Non-pigmented ciliary epithelial cell (primary cell): Measurements from ENCODE around the gene EEF2KMT.
"Not testable (repeated sequence)": the region's sequence is repeated elsewhere in the genome, so short reads cannot be mapped to it uniquely, and the experiment has no call there.

Experiments used
- DNase-seq: peaks from one replicate; pipeline ENCODE4 v3.0.0-alpha.2; 2010; ENCODE audit warnings: low read depth

Gene EEF2KMT

GRCh38 chr16:5095145-5095830 lies 2.3 kb downstream of the EEF2KMT start:
- not testable (repeated sequence) for DNase-seq

- not testable (repeated sequence) for DNase-seq
Observed at GRCh38 chr16:5093746-5094145, 3.8 kb downstream of the EEF2KMT start.

DNA sequence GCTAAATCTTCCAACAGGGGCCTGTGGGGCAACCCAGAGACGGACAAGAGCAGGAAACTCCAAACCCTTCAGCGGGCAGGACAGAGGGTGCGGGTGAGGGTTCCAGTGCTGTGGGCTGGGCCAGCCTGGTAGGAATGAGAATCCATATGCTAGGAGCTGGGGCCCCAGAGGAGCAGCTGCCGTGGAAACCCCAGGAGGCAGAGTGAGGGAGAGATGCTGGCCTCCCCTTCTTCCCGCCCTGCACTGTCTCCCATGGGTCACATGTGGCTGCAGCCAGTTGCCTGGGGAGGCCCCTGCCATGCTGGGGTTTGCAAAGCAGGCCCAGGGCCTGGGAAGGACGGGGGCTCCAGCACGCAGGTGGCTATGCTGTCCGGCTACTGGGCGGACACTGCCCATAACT lies 4.5 kb downstream of the EEF2KMT start:
- DNase-seq: not testable (repeated sequence)

DNA sequence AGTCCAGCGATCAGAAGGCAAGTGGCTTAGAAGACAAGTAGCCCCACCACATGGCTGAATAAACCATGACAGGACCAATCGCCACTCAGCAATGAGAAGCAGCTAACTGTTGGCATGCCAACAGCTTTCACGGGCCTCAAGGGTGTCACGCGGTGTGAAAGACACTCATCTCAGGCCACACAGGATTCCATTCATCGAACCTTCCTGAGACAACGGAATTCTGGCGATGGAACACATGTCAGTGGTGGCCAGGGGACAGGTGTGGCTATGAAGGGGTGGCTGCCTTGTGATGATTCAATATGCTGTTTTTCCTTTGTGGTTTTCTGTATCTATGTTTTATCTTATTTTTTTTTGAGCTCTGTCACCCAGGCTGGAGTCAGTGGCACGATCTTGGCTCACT lies 7.0 kb downstream of the EEF2KMT start:
- DNase-seq: not testable (repeated sequence)

DNA sequence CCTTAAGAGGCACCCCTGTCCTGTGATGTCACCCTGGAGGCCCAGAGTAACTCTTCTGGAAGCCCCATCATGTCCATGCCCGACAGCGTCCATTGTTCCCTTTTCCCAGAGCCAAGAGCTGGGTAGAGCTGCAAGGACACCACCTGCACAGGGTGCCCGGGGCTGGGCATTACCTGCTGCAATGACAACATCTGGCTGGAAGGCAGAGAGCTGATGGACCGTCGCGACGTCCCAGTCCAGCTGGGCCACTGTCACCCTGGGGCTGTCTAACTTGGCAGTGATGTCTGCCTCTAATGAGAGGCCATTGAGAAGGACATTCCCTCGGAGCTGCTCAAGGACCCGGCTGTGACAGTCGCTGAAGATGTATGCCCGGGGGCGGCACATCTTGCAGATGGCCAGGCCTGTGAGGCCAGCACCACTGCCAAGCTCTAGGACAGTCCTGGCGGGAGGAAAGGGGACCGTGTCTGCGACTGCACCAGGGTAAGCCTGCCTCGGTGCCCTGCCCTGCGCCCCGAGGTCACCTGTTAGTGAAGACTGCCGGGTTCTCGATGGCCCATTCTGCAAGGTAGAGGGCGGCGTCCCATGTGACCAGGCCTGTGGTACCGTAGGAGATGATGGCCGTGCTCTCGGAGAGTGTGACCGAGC lies 7.6 kb downstream of the EEF2KMT start:
- DNase-seq: not testable (repeated sequence)

- DNase-seq: not testable (repeated sequence)
Observed at GRCh38 chr16:5088936-5089335, 8.7 kb downstream of the EEF2KMT start.

- not testable (repeated sequence) for DNase-seq
Observed at GRCh38 chr16:5088086-5088790, 9.4 kb downstream of the EEF2KMT start.

- DNase-seq: not testable (repeated sequence)
Observed at GRCh38 chr16:5085716-5086115, 11.9 kb downstream of the EEF2KMT start.

GRCh38 chr16:5084802-5085201 lies 12.8 kb downstream of the EEF2KMT start:
- not testable (repeated sequence) for DNase-seq

- not testable (repeated sequence) for DNase-seq
Observed at GRCh38 chr16:5084099-5084731, 13.4 kb downstream of the EEF2KMT start.

DNA sequence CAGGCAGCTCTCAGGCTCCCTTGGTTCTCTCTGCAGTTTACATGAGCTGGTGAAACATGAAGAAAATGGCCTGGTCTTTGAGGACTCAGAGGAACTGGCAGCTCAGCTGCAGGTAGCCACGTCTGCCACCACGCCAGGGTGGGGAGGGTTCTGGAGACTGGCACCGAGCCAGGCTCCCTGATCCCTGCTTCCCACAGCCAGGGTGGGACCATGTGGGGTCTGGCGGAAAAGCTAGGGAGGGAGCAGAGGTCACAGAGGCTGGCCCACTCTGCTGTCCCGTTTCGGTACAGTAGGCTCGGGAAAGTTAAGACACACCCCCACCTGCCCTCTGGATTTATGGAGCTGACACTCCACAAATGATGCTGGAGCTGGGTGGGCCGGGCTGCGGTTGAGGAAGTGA lies 13.9 kb downstream of the EEF2KMT start:
- not testable (repeated sequence) for DNase-seq

DNA sequence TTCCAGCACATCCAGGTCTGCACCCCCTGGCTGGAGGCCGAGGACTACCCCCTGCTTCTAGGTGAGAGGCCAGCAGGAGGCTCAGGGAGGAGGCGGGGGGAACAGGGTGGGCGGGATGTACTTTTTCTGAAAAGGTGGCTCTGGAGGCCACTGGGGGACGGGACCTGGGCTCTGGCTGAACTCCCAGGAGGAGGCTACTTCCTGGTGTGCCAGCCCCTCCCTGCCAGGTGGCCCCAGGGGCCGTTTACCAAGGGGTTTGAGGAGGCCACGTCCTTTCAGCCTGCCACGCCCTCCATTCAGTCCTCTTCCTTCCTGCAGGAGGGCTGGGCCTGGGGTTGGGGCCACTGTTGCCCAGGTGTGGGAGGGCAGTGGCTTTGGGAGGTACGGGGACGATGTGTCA lies 16.6 kb downstream of the EEF2KMT start:
- DNase-seq: not testable (repeated sequence)

GRCh38 chr16:5080461-5080860 lies 17.1 kb downstream of the EEF2KMT start:
- not testable (repeated sequence) for DNase-seq

DNA sequence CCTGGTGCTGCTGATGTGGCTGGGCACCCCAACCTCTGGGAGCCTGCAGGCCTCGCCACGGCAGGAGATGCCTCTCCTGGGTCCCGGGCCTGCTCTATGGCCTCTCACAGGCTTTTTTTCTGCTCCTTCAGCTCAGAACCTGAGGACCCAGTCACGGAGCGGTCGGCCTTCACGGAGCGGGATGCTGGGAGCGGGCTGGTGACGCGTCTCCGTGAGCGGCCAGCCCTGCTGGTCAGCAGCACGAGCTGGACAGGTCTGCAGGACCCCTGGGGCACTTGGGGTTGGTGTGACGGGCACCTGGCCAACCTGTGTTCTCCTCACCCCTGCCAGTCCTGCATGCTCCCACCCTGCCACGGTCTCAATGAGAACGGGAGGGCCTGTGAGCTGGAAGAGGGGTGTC lies 19.0 kb downstream of the EEF2KMT start:
- no peak for DNase-seq

- DNase-seq: no peak
Observed at GRCh38 chr16:5077304-5077703, 20.3 kb downstream of the EEF2KMT start.

DNA sequence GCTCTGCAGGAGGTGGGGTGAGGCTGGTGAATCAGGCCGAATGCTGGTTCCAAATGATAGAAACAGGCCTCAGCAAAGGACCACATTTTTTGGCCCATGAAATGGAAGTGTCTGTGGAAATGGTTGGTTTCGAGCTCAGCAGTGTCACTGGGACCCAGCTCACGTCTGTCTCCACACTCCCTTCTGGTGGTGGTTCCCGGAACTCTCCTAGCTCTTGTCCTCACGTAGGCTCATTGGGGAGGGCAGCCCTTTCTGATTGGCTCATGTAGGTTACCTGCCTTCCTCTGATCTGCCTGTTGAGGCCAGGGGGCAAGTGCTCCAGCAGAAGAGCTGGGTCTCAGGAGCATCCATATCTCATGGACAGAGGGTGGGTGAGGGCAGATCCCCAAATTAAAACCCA lies 22.0 kb downstream of the EEF2KMT start:
- no peak for DNase-seq

GRCh38 chr16:5073771-5074170 lies 23.8 kb downstream of the EEF2KMT start:
- DNase-seq: not testable (repeated sequence)

- DNase-seq: no peak
Observed at GRCh38 chr16:5073279-5073629, 24.3 kb downstream of the EEF2KMT start.

DNA sequence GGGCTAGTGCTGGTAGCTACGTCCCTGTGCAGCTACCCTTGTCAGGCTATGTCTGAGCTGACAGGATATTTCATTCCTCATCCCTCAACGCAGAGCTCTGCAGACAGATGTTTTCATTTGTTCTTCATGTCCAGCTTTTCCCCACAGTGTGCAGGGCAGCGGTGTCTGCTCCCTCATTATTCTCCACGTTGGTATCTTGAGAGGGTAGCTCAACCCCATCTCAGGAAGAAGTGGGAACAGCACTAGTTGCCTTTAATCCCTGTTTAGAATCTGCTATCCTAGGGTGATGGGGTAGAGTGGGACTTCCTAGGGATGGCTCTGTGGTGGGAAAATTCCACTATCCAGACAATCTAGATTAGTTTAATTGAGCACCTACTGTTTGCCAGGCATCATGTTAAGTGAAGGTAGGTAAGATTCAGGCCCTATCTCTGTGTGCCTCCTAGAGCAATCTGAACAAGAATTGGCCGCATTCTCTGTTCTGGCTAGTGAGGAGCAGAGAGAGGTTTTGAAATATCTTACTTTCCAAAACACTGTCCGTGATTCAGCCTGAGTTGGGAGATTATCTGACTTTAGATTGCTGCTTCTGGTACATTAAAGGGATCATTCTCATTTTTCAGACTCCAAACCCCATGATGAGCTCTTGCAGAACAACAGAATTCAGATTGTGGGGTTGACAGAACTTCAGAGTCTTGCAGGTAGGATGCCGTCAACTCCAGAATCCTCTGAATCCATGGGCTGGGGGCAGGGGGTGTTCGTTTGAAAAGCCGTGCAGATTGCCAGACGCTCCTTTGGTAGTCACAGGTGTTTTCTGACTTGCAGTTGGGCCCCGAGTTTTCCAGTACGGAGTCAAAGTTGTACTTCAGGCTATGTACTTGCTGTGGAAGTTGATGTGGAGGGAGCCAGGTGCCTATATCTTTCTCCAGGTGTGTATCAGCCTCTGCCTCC lies 25.0 kb downstream of the EEF2KMT start:
- DNase-seq: no peak

DNA sequence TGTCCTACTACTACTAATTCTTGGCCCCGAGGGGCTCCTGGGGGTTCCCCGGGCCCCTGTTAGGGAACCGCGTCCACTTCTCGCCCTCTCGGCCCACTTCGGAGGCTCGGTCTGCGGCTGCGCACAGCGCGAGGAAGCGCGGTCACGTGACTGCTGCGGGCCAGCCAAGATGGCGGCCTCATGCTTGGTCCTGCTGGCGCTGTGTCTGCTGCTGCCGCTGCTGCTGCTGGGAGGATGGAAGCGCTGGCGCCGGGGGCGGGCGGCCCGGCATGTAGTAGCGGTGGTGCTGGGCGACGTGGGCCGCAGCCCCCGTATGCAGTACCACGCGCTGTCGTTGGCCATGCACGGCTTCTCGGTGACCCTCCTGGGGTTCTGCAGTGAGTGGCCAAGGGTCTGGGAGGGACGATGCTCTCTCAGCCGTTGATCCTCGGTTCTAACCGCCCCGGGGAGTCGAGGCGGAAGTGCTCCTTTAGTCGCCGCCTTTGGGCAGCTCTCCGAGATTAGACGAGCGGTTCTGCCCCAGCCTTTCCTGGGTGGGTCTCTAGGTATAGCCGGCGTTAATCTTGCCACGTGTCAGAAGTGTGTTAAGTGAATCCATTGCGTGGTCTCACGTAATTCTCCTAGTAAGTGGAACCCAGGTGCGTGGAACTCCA lies 25.8 kb downstream of the EEF2KMT start, which contains the start of gene ALG1:
TSS of gene ALG1 (plus strand) at position 163 of the 653 bp plus-strand sequence. CDS start at position 170, 7 bp downstream.
- no peak for DNase-seq

- DNase-seq: no peak
Observed at GRCh38 chr16:5071341-5071680, 26.3 kb downstream of the EEF2KMT start.
